Neural cell (in vitro differentiated cells): ENCODE results near the gene B4GALT1. TPM values are rescaled to one million over a fixed set of nuclear protein-coding genes. Genes with fewer than 3 reads are reported as not detected.

Experiments
- H2AFZ ChIP-seq: fragments of 200-600, 300-800 bp; sonication (generic), shearing (Covaris generic); 2 replicates; pipeline ENCODE4 v1.6.0; 2014; ENCODE audit warnings: low read depth, mild to moderate bottlenecking, antibody characterized with exemption, low read length, moderate library complexity
- H3F3A ChIP-seq: fragments of 200-600 bp; shearing (Covaris generic); 2 replicates; pipeline ENCODE4 v1.6.1; 2016; ENCODE audit warnings: mild to moderate bottlenecking, moderate library complexity, mixed read lengths, antibody characterized with exemption, low read length; ENCODE audit not compliant: insufficient read depth, poor library complexity, severe bottlenecking
- H3K27ac ChIP-seq: fragments of 200-600, 300-800 bp; sonication (generic), shearing (Covaris generic); 2 replicates; pipeline ENCODE4 v1.5.1; 2014; ENCODE audit warnings: mild to moderate bottlenecking, low read length, moderate library complexity
- H3K27me3 ChIP-seq: fragments of 300-800, 200-600 bp; sonication (generic), shearing (Covaris generic); 2 replicates; pipeline ENCODE4 v1.6.0; 2014; ENCODE audit warnings: mild to moderate bottlenecking, low read depth, low read length, moderate library complexity; ENCODE audit not compliant: insufficient read depth
- H3K36me3 ChIP-seq: fragments of 300-800, 200-600 bp; sonication (generic), shearing (Covaris generic); 2 replicates; pipeline ENCODE4 v1.5.1; 2014; ENCODE audit warnings: mild to moderate bottlenecking, antibody characterized with exemption, low read length, moderate library complexity; ENCODE audit not compliant: insufficient read depth
- H3K4me2 ChIP-seq: fragments of 300-800, 200-600 bp; sonication (generic), shearing (Covaris generic); 2 replicates; pipeline ENCODE4 v1.6.0; 2014; ENCODE audit warnings: mild to moderate bottlenecking, low read length
- H3K4me3 ChIP-seq: fragments of 300-800, 200-600 bp; sonication (generic), shearing (Covaris generic); 2 replicates; pipeline ENCODE4 v1.5.1; 2014; ENCODE audit warnings: mild to moderate bottlenecking, low read length, moderate library complexity
- H3K79me2 ChIP-seq: fragments of 200-600 bp; shearing (Covaris generic); replicated peaks from 2 replicates; pipeline ENCODE4 v1.6.0; 2014; ENCODE audit warnings: mild to moderate bottlenecking, low read length, moderate library complexity; ENCODE audit not compliant: insufficient read depth
- H3K9ac ChIP-seq: fragments of 300-800, 200-600 bp; sonication (generic), shearing (Covaris generic); 2 replicates; pipeline ENCODE4 v1.6.1; 2016; ENCODE audit warnings: mild to moderate bottlenecking, low read length, mixed read lengths
- H3K9me2 ChIP-seq: fragments of 200-600 bp; shearing (Covaris generic); 2 replicates; pipeline ENCODE4 v1.6.1; 2016; ENCODE audit warnings: mild to moderate bottlenecking, low read length, mixed read lengths; ENCODE audit not compliant: insufficient read depth
- H3K9me3 ChIP-seq: fragments of 200-600, 300-800 bp; sonication (generic), shearing (Covaris generic); 2 replicates; pipeline ENCODE4 v1.6.1; 2016; ENCODE audit warnings: mild to moderate bottlenecking, mixed run types, low read length, moderate library complexity, mixed read lengths
- H4K20me1 ChIP-seq: fragments of 200-600 bp; shearing (Covaris generic); 2 replicates; pipeline ENCODE4 v1.6.1; 2016; ENCODE audit warnings: mild to moderate bottlenecking, mixed run types; ENCODE audit not compliant: insufficient read depth
- CTCF ChIP-seq: fragments of 450-650 bp; IDR thresholded peaks from 2 replicates; pipeline ENCODE4 v1.5.1; 2014; ENCODE audit warnings: antibody characterized with exemption, mild to moderate bottlenecking, moderate library complexity; ENCODE audit not compliant: poor library complexity, severe bottlenecking
- EP300 ChIP-seq: fragments of 450-650 bp; conservative IDR thresholded peaks from 2 replicates; pipeline ENCODE4 v1.6.1; 2014; ENCODE audit warnings: antibody characterized with exemption, mild to moderate bottlenecking, moderate library complexity; ENCODE audit not compliant: poor library complexity, severe bottlenecking
- EZH2 ChIP-seq: fragments of 200-600, 300-800 bp; shearing (Covaris generic), sonication (generic); IDR thresholded peaks from 2 replicates; pipeline ENCODE4 v1.6.1; 2014; ENCODE audit warnings: antibody characterized with exemption, low read length, borderline replicate concordance, mild to moderate bottlenecking; ENCODE audit not compliant: insufficient read depth, poor library complexity, severe bottlenecking
- MXI1 ChIP-seq: fragments of 450-650 bp; conservative IDR thresholded peaks from 2 replicates; pipeline ENCODE4 v1.6.1; 2014; ENCODE audit warnings: antibody characterized with exemption, mild to moderate bottlenecking; ENCODE audit not compliant: poor library complexity, severe bottlenecking
- POLR2AphosphoS5 ChIP-seq: IDR thresholded peaks from 2 replicates; pipeline ENCODE4 v1.6.1; 2012
- RAD21 ChIP-seq: fragments of 450-650 bp; conservative IDR thresholded peaks from 2 replicates; pipeline ENCODE4 v1.6.1; 2014; ENCODE audit warnings: antibody characterized with exemption, mild to moderate bottlenecking, moderate library complexity
- REST ChIP-seq: IDR thresholded peaks from 2 replicates; pipeline ENCODE4 v1.6.1; 2012; ENCODE audit warnings: borderline replicate concordance
- SMC3 ChIP-seq: fragments of 450-650 bp; conservative IDR thresholded peaks from 2 replicates; pipeline ENCODE4 v1.6.1; 2014; ENCODE audit warnings: antibody characterized with exemption, mild to moderate bottlenecking, moderate library complexity; ENCODE audit not compliant: poor library complexity
- TAF1 ChIP-seq: IDR thresholded peaks from 2 replicates; pipeline ENCODE4 v1.6.1; 2012; ENCODE audit warnings: low read depth
- polyA plus RNA-seq: library from polyadenylated mRNA; depleted of rRNA; stranded (reverse); fragments of >200 nt; gene quantifications from 2 replicates; pipeline ENCODE4 v1.2.3, GENCODE V29; 2014

The B4GALT1 gene
- polyA plus RNA-seq, 1 donor from 2014 or later = 0.41 TPM

- no peaks in the 10 kb centered on the region for H3K27me3 ChIP-seq
- no peak overlapping the region for H3K27ac ChIP-seq
- H3K9me2 ChIP-seq = no peaks in the 10 kb centered on the region
- no peak overlapping the region for H3K4me3 ChIP-seq
- no peaks in the 10 kb centered on the region for H3K36me3 ChIP-seq
- no peak overlapping the region for H3K9ac ChIP-seq
- H3K4me2 ChIP-seq = no peak overlapping the region
- no peaks in the 10 kb centered on the region for H3F3A ChIP-seq
- TF ChIP-seq REST (no peak), EP300 (no peak), SMC3 (no peak), CTCF (no peak), TAF1 (no peak), EZH2 (no peak)
- no peaks in the 10 kb centered on the region for H4K20me1 ChIP-seq
- no peaks in the 10 kb centered on the region for H3K79me2 ChIP-seq
- no peaks in the 10 kb centered on the region for H3K9me3 ChIP-seq
- H2AFZ ChIP-seq = no peak overlapping the region
Measured at GRCh38 chr9:33131790-33132772, 35.1 kb downstream of the B4GALT1 start.

GRCh38 chr9:33130961-33131789 lies 36.0 kb downstream of the B4GALT1 start:
- Histone ChIP-seq H3K27me3 (no peaks in the 10 kb centered on the region), H2AFZ (no peak overlapping the region), H3K9me3 (no peaks in the 10 kb centered on the region), H3K4me3 (no peak overlapping the region), H4K20me1 (no peaks in the 10 kb centered on the region), H3K9me2 (no peaks in the 10 kb centered on the region), H3K79me2 (no peaks in the 10 kb centered on the region), H3K9ac (no peak overlapping the region), H3F3A (no peaks in the 10 kb centered on the region), H3K36me3 (no peaks in the 10 kb centered on the region), H3K27ac (no peak overlapping the region), H3K4me2 (no peak overlapping the region)
- TF ChIP-seq REST (no peak), EP300 (no peak), RAD21 (no peak), POLR2AphosphoS5 (no peak), CTCF (no peak), EZH2 (no peak), MXI1 (no peak), SMC3 (no peak)
